SKM-1 treated with dmso at 0.1 percent for 144 hours (cell line): ENCODE measurements around the gene ELL.

ENCODE experiments used
- DNase-seq: peaks from one replicate; lab custom pipeline; 2025; ENCODE audit not compliant: unreplicated experiment; lab: John Stamatoyannopoulos, UW

Gene ELL

DNA sequence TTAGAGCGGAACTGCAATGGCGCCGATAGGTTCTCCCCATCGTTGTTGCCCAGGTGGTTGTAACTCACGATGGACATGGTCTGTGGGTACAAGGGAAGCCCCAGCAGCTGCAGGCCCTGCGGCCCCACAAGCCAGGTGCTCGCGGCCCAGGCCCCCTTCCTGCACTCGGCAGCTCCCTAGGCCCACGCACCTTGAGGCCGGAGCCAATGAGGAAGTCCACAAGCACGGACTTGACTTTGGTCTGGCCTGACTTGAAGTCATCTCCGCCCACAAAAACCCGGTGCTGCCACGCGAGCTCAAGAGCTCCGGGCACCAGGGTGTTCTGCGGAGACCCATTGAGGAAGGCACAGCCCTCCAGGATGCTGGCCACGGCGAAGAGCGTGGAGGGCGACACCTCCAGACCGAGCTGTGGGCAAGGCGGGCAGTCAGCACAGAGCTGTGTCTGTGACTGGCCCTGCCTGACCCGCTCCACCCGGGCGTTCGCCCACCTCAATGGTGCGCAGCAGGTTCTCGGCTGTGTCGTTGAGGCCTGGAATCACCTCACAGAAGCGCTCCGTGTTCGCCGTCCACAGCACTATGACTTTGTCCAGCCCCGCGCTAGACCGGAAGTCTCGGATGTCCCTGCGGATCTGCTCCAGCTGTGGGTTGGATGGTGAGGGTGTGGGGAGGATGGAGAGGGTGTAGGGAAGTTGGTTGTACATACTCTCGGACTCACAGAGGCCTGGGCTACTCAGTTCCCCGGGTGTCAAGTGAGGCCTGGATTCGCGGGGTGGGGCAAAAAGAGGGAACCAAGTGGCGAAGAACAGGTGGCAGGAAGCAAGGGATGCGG is 85.8 kb downstream of the ELL start:
- DNase-seq, result no peak

DNA sequence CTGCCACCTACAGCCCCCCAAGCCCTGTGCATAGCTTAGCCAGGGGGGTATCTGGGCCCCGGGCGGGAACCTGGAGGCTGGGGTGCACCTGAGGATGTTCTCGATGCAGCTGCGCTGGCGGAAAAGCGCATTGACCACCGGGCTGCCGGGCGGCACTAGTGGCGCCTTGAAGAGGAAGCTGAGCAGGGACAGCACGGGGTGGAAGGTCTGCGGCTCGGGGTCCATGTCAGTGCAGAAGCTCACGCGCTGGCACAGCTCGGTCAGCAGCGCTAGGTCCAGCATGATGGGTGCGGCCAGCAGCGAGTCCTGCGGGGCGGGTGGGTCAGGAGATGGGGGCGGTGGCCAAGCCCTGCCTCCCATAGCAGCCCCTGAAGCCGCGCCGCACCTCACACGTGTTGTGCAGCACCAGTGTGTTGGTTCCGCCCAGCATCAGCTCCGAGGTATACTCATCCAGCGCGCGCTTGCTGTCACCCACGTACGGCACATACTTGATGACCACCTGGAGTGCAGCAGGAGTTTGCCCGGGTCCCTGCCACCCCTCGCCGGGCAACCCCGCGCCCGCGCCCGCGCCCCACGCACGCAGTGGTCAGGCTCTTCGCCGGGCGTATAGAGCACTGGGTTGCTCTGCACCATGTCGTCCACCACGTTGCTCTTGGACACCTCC is 86.6 kb downstream of the ELL start:
- no peak for DNase-seq

DNA sequence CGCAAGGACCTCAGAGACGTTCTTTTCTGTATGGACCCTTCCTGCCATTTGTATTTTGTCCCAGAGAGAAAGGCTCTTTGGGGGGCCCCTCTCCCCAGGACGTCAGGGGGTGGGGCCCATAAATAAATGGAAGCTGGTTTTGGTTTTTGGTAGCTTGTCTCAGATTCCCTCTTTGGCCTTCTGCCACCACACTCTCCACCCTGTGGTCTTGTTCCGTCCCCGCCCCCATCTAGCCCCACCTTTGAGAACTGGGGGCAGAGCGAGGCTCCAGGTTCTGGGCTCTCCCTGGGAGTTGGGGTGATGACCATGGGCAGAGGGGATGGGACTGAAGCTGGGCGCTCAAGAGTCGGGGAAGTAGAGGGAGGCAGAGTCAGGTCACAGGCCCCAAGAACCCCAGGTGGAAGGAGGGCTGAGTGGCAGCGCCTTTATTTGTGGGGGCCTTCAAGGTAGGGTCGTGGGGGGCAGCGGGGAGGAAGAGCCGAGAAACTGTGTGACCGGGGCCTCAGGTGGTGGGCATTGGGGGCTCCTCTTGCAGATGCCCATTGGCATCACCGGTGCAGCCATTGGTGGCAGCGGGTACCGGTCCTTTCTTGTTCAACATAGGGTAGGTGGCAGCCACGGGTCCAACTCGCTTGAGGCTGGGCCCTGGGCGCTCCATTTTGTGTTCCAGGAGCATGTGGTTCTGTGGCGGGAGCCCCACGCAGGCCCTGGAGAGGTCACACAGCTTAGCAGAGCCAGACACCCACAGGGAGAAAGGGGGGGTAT is 87.3 kb downstream of the ELL start:
- DNase-seq, result no peak

DNA sequence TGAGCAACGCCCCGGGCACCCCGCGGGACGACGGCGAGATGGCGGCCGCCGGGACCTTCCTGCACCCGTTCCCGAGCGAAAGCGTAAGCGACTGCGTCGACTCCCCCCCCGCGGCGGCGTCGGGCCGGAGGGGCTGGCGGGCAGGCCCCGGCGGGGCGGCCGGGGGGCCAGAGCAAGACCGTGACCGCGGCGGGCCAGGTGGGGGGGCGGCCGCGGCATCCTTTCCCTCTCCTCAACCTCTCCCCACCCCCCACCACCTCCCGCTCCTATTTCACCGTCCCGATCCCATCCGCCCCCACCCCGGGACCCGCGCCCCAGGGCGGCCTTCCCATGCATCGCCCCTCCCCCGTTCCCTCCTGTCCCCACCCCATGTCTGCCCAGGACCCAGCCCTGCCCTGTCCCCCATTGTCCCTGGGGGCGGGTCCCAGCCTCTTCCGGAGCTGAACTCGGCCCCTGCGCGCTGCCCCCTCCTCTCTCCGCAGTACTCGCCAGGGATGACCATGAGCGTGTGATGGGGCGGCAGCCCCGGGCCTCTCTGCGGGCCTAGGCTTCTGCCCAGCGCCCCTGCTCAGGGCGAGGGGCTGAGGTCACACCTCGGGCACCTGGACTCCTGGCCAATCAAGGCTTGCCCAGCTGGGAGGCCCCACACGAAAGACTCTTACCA is 88.0 kb downstream of the ELL start:
- DNase-seq, result no peak

DNA sequence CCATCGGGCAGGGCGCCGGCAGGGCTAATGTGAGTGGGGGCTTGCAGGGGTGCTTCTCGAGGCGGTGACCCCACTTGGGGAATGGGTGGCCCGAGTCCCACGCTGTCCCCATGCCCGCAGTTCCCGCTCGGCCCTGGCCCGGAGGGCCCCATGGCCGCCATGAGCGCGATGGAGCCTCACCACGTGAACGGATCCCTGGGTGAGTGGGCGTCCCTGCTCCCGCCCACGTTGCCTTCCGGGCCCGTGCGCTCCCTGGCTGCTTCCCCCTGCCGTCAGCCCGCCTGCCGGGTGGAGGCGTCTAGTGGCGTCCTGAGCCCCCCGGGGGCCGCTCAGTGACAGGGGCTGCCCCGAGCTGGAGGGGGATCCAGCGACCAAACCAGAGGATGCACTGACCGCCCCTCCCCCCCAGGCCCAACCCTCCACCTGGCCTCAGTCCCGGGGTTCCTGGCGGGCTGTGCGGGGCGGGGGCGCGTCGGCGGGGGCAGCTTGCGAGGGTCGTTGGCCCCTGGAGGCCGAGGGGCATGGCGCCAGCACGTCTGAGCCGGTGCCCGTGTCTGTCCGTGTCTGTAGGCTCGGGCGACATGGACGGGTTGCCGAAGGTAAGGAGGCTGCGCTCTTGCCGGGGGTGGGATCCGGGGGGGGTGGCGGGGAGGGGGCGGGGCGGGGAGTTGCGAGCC is 88.7 kb downstream of the ELL start:
- no peak for DNase-seq

DNA sequence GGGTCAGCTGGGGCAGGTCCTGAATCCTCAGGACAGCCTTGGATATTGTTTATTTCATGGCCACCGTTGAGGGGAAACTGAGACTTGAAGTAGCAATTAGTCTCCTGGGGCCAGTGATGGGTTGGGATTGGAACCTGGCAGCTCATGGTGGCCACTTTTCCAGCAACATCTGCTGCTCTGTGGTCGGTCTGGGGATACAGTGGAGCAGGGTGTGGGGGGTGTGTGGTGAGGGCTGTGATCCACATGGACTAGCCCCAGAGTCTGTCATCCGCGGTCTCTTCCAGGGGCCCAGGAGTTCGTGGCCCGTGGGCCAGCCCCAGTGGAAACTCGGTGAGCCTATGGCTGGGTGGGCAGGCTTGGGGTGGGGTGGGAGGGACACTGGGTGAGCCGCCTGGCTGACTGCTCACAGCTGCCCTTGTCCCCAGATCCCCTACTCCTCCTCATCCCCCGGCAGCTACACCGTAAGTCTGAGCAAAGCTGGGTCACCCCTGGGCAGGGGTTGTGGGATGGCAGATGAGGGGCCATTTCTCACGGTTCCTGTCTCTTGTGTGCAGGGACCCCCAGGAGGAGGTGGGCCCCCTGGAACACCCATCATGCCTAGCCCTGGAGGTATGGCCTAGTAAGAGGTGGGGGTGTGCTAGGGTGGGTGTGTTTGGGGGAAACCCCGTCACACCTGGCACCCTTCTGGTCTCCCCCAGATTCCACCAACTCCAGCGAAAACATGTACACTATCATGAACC is 89.4 kb downstream of the ELL start:
- no peak for DNase-seq

DNA sequence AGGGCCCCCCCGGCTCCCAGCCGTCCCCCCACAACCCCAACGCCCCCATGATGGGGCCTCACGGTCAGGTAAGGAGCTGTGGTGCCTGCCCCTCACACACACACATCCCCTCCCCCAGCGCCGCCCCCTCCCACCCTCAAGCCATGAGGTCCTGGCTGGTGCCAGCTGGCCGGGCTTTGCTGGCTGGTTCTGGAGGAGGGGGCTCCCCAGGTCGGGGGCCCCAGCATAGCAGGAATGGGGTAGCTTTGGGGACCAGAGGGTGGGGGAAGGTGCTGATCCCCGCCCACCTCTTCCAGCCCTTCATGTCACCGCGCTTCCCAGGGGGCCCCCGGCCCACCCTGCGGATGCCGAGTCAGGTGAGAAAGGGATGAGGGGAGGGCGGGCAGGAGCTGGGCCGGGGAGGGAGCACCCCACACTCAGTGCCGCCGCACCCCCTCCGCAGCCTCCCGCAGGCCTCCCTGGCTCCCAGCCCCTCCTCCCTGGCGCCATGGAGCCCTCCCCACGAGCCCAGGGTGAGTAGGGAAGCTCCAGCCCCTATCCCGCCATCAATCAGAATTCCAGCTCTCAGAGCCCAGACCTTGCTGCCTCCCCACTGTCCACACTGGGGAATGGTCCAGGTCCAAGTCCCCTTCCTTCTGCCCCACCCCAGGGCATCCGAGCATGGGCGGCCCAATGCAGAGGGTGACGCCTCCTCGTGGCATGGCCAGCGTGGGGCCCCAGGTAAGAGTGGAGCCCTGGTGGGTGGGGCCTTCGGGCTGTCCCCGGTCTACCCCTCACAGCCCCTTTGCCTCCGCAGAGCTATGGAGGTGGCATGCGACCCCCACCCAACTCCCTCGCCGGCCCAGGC is 90.3 kb downstream of the ELL start:
- no peak for DNase-seq

DNA sequence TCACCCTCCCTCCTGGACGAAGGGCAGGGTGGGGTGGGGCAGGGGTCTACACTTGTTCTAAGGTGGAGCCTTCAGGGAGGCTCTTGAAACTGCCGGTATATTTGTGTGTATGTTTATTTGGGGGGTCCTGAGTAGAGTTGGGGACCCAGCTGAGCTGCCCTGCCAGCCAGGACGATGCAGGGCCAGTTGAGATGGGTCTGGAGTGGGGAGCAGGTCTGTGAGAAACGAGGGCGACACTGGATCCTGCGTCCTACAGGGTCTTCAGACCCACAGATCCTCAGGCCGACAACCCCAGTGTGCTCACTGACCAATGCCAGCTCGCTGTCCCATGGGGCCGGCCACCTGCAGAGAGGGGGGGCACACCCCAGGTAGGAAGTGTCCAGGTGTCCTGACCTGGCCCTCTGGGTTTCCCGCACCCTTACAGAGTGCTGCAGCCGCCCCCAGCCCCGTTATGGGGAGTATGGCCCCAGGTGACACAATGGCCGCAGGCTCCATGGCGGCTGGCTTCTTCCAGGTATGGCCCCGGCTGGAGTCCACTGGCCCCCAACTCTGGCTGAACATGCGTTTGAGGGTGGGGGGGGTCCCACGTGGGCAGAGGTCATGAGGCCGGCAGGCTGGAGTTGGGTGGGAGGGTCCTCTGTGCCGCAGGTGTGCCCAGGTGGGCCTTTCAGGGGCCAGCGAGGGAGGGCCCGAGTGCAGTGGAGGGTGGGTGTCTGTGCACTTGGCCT is 91.3 kb downstream of the ELL start:
- no peak for DNase-seq

DNA sequence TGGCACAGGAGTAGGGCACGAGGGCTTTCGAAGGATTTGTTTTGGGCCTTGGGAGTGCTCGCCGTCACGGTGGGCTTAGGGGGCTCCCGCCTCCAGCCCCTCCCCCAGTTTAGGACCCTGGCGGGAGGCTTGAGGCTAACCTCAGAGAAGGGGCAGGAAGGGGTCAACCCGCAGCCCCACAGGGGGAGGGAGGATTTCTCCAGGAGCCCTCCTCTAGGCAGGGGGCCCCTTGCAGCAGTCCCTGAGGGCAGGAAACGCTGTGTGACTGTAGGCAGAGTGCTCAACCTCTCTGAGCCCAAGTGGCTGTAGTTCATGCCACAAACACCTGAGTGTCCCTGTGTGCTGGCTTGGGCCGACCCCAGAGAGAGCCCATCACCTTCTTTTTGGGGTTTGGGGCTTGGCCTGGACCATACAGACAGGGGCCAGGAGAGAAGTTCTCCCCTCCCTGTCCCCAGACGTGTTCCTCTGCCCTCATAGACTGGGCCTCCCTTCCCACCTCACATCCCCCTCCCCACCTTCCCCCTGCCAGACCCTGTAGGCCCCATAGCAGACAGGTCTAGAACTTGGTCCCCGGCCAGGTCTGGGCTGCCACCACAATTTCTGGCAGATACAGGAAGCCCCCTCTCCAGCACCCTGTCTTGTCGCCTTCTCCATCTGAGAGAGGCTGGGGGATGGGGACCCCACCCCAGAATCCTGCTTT is 92.0 kb downstream of the ELL start:
- no peak for DNase-seq

DNA sequence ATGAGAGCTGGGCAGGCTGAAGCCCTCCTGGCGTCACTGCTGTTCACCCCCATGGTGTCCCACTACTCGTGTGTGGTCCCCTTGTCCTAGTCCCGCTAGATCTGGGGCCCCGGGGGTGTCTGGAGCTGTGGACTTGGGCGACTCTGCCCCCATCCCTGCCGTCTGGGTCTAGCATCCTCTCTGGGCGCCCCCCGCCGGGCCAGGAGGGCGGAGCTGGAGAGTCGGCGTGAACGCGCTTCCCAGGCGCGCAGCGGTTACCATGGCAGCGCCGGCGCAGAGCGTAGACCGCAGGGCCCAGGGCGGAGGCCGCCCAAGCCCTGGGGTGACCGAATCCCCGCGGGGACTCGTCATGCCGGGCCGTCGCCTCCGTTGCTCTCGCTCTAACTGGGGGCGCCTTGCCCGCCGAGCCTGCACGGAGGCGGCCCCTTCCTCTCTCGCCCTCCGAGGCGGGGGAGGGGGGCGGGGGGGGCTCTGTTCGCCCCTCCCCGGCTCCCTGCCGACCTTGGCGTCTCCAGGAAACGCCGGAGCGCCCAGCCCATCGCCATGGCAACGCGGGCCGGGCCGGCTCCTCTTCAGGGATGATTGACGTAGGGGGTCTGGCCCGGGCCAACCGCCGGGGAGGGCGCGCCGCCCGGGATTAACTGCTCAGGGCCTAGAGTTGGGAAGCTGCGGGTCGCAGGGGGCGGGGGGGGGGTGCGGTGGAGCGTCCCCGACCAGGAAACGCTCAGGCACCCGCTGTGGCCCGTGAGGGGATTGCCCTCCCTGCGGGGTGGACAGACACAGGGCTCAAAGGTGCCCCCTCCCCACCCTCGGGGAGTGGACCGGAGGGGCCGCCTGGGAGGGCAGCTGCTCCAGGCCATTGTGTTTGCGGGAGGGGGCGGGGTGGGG is 92.8 kb downstream of the ELL start:
- DNase-seq, result no peak

DNA sequence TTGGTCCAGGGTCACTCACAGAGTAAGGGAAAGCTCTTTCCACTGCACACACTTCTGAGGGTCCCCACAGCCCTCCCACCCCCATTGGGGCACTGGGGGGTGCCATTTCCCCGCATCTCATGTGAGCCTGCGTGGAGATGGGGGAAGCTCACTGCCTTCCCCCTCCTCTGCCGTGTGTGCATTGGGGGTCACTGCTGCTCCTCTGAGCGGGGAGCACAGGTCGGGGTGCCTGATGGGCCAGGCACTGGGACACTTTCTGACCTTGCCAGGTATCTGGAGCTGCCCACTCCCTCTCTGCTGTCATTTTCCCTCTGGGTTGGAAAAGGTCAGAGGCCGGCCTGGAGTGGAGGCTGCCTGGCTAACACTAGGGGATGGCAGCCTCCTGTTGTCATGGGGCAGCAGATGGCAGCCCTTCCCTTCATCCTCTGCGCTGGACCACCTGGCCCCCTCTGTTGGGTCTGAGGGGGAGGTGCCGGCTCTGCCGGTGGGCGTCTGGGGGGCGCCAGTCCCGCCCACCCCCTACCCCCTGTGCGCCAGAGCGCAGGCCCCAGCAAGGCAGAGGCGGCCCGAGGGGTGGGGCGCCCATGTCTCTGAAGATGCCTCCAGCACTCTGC is 93.6 kb downstream of the ELL start:
- no peak for DNase-seq

DNA sequence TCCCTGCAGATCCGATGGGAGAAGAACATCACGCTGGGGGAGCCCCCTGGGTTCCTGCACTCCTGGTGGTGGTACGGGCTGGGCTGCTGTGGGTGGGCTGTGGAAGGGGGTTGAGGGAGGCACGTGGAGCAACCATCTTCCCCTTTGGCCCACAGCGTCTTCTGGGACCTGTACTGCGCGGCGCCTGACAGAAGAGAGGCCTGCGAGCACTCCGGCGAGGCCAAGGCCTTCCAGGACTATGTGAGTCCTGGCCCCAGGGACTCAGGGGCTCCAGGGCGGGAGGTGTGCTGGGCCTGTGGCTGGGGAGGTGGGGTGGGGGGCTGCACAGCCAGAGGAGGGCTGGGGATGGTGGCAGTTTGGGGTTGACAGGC is 94.1 kb downstream of the ELL start:
- DNase-seq, result no peak

DNA sequence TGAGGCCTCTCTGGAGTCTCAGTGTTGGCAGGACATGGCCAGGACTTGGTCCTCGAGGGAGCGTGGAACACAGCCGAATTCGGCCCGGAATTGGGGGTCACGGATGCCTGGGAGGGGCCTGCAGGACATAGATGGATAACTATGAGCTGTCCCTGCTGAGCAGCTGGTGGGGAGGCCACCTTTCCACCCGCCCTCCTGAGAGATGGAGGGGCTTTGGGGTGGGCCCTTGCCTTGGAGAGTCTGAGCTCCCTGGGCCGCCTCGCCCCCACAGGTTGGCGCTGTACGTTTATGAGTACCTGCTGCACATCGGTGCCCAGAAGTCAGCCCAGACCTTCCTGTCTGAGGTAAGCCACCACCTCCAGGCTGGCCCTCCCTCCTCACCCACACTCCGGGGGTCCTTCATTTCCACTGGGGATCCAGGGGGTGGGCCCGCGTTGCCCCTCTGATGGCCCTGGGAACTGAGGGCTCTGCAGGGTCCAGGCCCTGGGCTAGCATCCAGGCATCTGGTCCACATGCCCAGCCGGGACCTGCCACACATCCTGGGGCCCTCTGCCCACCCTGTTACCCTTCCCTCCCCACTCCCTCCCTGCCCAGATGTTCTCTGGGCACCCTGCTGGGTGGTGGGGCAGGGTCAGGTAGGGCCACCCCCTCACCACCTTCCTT is 94.7 kb downstream of the ELL start:
- no peak for DNase-seq

DNA sequence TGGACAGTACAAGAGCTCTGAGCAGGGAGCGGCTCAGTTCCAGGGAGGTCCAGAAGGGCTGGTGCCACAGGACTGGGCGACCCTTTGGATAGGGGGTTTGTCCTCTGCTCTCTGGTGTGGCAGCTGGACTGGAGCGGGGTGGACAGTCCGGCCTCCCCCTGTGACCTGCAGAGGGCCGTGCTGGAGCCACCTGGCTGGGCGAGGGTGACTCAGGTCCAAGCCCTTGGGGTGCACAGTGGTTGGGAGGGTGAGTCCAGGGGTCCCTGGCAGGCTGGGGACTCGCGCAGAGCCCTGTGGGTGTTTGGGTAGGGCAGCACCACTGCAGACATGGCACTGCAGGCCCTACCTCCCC is 95.5 kb downstream of the ELL start:
- no peak for DNase-seq

DNA sequence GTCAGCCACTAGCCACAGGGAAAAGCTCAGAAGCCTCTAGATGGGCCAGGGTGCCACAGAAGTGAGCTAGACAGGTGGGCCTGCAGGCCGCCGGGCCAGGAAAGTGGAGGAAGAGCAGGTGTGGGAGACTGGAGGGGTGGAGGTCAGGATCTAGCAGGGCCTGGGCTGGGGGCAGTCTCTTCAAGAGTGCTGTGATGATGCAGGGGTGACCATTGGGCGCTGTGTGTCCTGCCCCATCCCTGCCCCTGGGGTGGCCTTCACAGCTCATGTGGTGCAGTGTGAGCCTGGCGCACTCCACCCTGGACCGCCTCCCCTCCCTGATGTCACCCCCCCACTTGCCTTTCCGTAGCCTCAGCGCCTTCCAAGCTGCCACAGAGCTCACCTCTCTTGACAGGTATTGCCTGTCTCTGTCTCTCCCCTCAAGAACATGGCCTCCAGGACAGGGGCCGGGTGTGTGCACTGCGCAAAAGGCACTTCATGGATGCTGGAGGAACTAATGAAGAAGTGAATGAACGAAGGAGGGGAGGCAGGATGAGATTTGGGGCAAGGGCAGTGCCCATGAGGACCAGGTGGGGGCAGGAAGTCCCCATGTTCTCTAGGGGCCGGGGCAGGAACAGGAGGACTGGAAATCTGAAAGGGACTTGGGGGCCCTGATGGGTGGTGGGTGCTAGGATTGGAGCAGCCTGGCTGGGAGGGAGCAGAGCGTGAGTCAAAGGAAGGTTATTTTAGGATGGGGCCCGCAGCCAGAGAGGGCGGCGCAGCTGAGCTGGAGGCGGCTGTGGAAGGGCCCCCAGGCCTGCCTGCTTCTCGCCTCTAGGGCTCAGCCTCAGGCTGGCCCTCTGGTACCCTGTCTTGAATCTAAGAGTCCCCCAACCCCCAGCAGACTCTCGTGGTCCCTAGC is 96.1 kb downstream of the ELL start:
- DNase-seq, result no peak
